CD4-positive, alpha-beta T cell treated with Interleukin-6 at 100 ng/mL for 8 hours (primary cell): ENCODE results near the gene A1BG.

ENCODE experiments used
- DNase-seq: peaks from one replicate; pipeline ENCODE4 v3.0.0-alpha.2; 2020; ENCODE audit warnings: mixed read lengths, low spot score

The A1BG gene

GRCh38 chr19:58296104-58296503 lies 57.2 kb downstream of the A1BG start:
- DNase-seq: no peak
